Stomach (tissue), 9 donors: ENCODE measurements around the gene RILP. TPM values are rescaled to one million over a fixed set of nuclear protein-coding genes. Genes with fewer than 3 reads are reported as not detected.

Experiments used
- DNase-seq, 2 donors: peaks; one replicate each; pipeline versions ENCODE4 v3.0.0 to v3.0.0-alpha.2; 2013 to 2019
- H3K27ac ChIP-seq, 5 donors: fragments of 200-600 bp in 4 of 5; sonication (generic) in 4 of 5; one replicate each; pipeline ENCODE4 v1.5.1; 2013 to 2019; ENCODE audit warnings: mild to moderate bottlenecking in 1 of 5, moderate library complexity in 1 of 5
- H3K27me3 ChIP-seq, 3 donors: fragments of 200-600 bp; sonication (generic); one replicate each; pipeline ENCODE4 v1.5.1; 2017 to 2019; ENCODE audit warnings: mixed run types in 1 of 3
- H3K36me3 ChIP-seq, 4 donors: fragments of 200-600 bp; sonication (generic); 1 replicate in 3 of 4; 2 replicates in 1 of 4; pipeline ENCODE4 v1.5.1; 2016 to 2019
- H3K4me1 ChIP-seq, 4 donors: fragments of 200-600 bp; sonication (generic); one replicate each; pipeline ENCODE4 v1.5.1; 2016 to 2019
- H3K4me3 ChIP-seq, 4 donors: fragments of 200-600 bp; sonication (generic) in 3 of 4; one replicate each; pipeline ENCODE4 v1.5.1; 2016 to 2019; ENCODE audit warnings: mild to moderate bottlenecking in 1 of 4
- H3K9me3 ChIP-seq, 4 donors: fragments of 200-600 bp; sonication (generic); one replicate each; pipeline ENCODE4 v1.5.1; 2016 to 2019
- CTCF ChIP-seq, 7 experiments: fragments of 450-650 bp in 4 of 7; fragments of 200-600 bp in 3 of 7; sonication (generic) in 3 of 7; IDR thresholded peaks; one replicate each; pipeline ENCODE4 v1.5.1; 2016 to 2019; ENCODE audit warnings: antibody characterized with exemption in 7 of 7, control low read depth in 2 of 7, mild to moderate bottlenecking in 1 of 7
- EP300 ChIP-seq: sonication (generic); formaldehyde crosslinking; IDR thresholded peaks from one replicate; pipeline ENCODE4 v1.6.1; 2017; ENCODE audit warnings: antibody characterized with exemption
- POLR2A ChIP-seq, 4 donors: fragments of 450-650 bp; IDR thresholded peaks; one replicate each; pipeline ENCODE4 v1.6.1; 2016; ENCODE audit warnings: antibody characterized with exemption in 4 of 4, control low read depth in 2 of 4, mild to moderate bottlenecking in 1 of 4, moderate library complexity in 1 of 4
- POLR2AphosphoS5 ChIP-seq, 3 donors: sonication (generic); formaldehyde crosslinking; IDR thresholded peaks; one replicate each; pipeline ENCODE4 v1.6.1; 2016; ENCODE audit warnings: antibody characterized with exemption in 3 of 3
- WGBS, 5 donors: extraction: QIAGEN DNeasy Blood & Tissue Kit in 3 of 5; methylation state at CpG; one replicate each; pipeline versions ENCODE4 v1.1.5 to v1.1.7; 2013 to 2018; 5-methylcytosine and 5-hydroxymethylcytosine counted together
- intact Hi-C: fragments of 100-400 bp; cut with DNase I; formaldehyde crosslinking; loops from one replicate; pipeline ENCODE4 v1.15.1; 2023; ENCODE audit warnings: low total_unique reads
- polyA plus RNA-seq, 3 donors: library from polyadenylated mRNA; stranded (reverse); fragments of 200-250 nt; gene quantifications; one replicate each; pipeline ENCODE4 v1.2.3, GENCODE V29; 2013
- total RNA-seq, 5 donors: library from RNA; depleted of rRNA; stranded (reverse); fragments of >200 nt; gene quantifications; one replicate each; pipeline versions ENCODE4 v1.1.0 to v1.2.3, GENCODE V29; 2014 to 2016
- donor health status: healthy with polysubstance abuse.
- donor health status: Bipolar disorder and iron deficiency.
- donor health status: healthy.

The RILP gene
- total and polyA plus RNA-seq, 8 donors = 8.6 to 284 (median 25.8) TPM

GRCh38 chr17:1646199-1646875, 3.3 kb downstream of the RILP start:
- DNase-seq = no peak
- 83 to 96% (median 90%) methylated on average over 11 to 13 of the region's 13 CpGs for WGBS, 5 donors

GRCh38 chr17:1645207-1646171, 4.2 kb downstream of the RILP start, which contains the start of gene SCARF1:
TSS of gene SCARF1 (minus strand) at chr17:1645732. CDS start at chr17:1645697, 35 bp downstream.
- peaks cover 3 to 7% (median 5%) of the 10 kb centered on the region in 4 donors for H3K36me3 ChIP-seq
- no peaks in the 10 kb centered on the region for H3K27me3 ChIP-seq
- H3K4me1 ChIP-seq = peaks cover 35 to 65% (median 62%) of the 10 kb centered on the region in 4 donors
- no peaks in the 10 kb centered on the region for H3K9me3 ChIP-seq
- intact Hi-C loops = no loop called here
- 70 to 88% (median 80%) methylated on average over 21 to 25 of the region's 25 CpGs for WGBS, 5 donors
- H3K27ac ChIP-seq = peak within 1 kb of the TSS; percentile 48 to 82 (median 68)
- TF ChIP-seq EP300 (no peak), CTCF (IDR thresholded peaks at IDR 0.05) (no peak), POLR2AphosphoS5 (IDR thresholded peaks at IDR 0.05) (peak in 2 of 3 donors; percentile 11 to 17), POLR2A (IDR thresholded peaks at IDR 0.05) (no peak)
- peak in 1 of 2 donors; percentile 70 for DNase-seq
- H3K4me3 ChIP-seq = peak within 1 kb of the TSS; percentile 20 to 60 (median 36)

More at GRCh38 chr17:1646199-1646875, 3.3 kb downstream of the RILP start:
- Histone ChIP-seq H3K4me1 (peaks cover 44 to 74% (median 65%) of the 10 kb centered on the region in 4 donors), H3K36me3 (peaks cover 11 to 15% (median 12%) of the 10 kb centered on the region in 4 donors), H3K27ac (peak overlapping the region in 3 of 5 donors; percentile 68 to 82 (median 71)), H3K9me3 (no peaks in the 10 kb centered on the region), H3K4me3 (peak overlapping the region in 1 of 4 donors; percentile 60), H3K27me3 (no peaks in the 10 kb centered on the region)
- TF ChIP-seq CTCF (IDR thresholded peaks at IDR 0.05) = no peak
- no peak for TF ChIP-seq EP300
- TF ChIP-seq POLR2A (IDR thresholded peaks at IDR 0.05) = no peak
- TF ChIP-seq POLR2AphosphoS5 (IDR thresholded peaks at IDR 0.05) = no peak
- intact Hi-C loops = no loop called here

GRCh38 chr17:1644493-1645206, 5.0 kb downstream of the RILP start:
- 75 to 86% (median 80%) methylated on average over 11 to 15 of the region's 15 CpGs for WGBS, 5 donors
- DNase-seq = no peak
- Histone ChIP-seq H3K27ac (peak overlapping the region in 4 of 5 donors; percentile 65 to 82 (median 70)), H3K27me3 (no peaks in the 10 kb centered on the region), H3K4me3 (peak overlapping the region in 3 of 4 donors; percentile 33 to 60 (median 39)), H3K9me3 (no peaks in the 10 kb centered on the region), H3K4me1 (peaks cover 27 to 65% (median 56%) of the 10 kb centered on the region in 4 donors), H3K36me3 (peaks cover 0 to 5% (median 4%) of the 10 kb centered on the region in 4 donors)
- intact Hi-C loops = no loop called here
- no peak for TF ChIP-seq EP300
- TF ChIP-seq POLR2AphosphoS5 (IDR thresholded peaks at IDR 0.05) = no peak
- TF ChIP-seq CTCF (IDR thresholded peaks at IDR 0.05) = no peak
- no peak for TF ChIP-seq POLR2A (IDR thresholded peaks at IDR 0.05)
